ENCODE measurements around the gene ITSN1.
"Not testable (repeated sequence)": the region's sequence is repeated elsewhere in the genome, so short reads cannot be mapped to it uniquely, and the experiment has no call there.

Gene ITSN1

GRCh38 chr21:33844890-33845205 is 202.5 kb downstream of the ITSN1 start:
- DNase-seq, result no peak

DNA sequence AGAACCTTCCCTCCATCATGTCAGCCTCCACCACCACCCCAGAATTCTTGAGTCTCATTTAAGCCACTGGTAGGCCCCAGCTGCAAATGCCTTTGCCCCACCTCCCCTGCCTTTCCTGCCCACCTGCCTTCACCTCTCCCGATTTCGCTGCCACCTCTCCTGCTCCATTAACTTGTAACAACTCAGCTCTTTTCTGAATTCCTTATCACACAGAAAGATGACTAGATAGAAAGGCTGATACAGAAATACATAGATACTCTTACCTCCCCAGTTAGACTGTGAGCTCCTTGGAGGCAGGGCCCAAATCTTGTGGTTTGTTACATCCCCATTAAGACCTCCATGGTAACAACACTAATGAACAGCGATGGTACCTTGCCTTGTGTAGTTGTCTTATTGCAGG is 203.8 kb downstream of the ITSN1 start:
- DNase-seq, result no peak

DNA sequence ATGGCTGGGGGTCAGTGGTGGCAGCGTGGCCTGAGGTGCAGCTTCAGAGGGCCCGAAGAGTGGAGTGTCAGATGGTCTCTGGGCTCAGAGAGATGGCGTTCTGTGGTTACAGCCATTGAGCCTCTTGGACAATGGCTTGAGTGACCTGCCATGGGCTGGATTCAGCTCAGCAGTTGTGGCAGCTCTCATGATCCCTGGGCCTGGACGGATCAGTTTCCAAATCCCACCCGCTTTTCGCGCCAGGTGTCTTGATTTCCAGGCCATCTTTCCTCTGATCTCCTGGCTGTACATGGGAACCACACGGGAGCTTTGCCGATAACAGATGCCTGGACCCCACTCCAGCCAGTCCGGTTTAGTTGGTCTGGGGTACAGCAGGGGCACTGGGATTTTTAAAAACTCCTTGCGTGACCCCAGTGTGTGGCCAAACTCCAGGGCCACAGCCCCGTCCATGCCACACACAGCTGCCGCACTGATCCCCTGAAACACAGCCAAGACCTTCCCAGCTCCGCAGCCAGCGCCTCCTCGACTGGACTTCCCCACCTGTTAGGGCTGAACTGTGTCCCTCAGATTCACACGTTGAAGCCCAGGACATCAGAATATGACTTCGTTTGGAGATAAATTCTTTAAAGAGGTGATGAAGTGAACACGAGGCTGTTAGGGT is 205.4 kb downstream of the ITSN1 start:
- DNase-seq, result no peak

DNA sequence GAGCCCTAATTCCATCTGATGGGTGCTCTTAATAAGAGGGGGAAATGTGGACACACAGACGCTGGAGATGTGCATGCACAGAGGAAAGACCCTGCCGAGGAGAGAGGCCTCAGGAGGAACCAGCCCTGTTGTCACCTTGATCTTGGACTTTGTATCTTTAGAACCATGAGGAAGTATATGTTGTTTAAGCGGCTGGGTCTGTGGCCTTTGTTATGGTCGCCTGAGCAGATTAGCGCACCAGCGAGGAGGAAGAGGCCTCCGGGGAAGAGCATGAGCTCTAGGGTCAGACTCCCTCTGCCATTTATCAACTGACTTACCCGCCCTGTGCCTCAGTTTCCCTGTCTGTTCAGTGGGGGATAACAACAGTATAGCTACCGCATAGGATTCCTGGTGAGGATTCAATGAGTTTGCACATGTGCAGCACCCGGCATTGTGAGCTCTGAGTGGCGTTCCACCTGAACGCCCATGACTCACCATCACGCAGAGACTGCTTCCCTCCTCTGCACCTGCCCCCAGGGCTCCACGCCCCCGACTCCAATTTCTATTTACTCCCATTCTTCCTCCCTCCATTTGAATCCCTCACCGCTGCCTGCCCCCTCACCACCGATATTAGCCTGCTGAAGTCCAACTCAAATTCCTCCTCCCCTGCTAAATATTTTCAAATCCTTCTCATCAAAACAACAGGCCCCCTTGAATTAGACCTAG is 206.1 kb downstream of the ITSN1 start:
- no peak for DNase-seq

GRCh38 chr21:33849834-33850233 is 207.5 kb downstream of the ITSN1 start:
- no peak for DNase-seq

DNA sequence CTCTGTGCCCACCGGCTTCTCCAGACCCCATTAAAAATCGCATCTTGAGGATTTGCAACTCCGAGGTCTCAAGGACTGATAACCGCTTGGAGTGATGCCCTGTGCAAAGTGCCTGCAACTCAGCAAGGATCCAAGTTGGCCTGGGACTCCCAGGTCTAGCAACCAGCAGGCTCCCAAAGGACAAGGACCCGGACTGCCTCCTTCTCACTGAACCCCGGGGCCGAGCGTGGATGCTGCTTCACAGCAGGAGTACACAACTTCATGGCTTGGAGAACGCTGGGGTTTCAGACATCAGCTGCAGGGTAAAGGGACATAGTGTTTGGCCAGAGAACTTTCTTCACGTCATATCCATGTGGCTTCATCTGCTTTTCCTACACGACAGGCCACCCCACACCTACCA is 208.1 kb downstream of the ITSN1 start:
- no peak for DNase-seq

DNA sequence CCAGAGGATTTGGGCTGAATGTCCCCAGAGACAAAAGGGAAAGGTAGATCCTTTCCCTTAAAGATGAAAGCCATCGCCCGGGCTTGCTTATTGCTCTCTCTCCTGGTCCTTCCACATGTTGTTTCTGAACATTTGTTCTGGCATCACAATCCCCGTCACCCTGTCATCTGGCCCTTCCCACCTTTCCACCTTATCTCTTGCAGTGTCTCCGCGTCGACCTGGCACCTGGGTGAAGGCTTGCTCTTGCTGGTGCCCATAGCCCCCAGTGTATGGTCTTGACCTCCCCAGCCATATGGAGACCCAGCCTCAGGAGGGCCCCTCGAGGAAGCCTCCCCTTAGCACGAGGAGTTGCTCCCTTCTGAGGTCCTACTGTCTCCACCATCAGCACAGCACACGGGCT is 208.7 kb downstream of the ITSN1 start:
- DNase-seq, result no peak

DNA sequence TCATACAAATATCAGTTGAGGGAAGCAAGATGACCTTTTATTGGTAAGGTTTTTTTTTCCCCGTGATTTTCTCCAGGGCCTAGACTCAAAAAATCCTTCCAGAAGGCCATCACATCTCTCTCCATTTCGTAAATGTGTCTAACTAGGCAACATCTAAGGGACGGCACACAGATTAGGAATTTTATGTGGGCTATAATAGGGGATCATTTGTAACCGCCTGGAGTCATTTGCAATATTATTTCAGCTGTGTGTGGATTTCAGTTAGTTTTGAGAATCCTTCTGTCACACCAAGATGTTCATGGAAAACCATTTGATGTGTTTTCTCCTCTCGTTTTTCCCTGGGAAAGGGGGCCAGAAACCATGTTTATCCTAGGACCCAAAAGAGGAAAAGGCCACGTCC is 210.2 kb downstream of the ITSN1 start:
- no peak for DNase-seq

GRCh38 chr21:33854604-33855003 is 212.3 kb downstream of the ITSN1 start:
- no peak for DNase-seq

DNA sequence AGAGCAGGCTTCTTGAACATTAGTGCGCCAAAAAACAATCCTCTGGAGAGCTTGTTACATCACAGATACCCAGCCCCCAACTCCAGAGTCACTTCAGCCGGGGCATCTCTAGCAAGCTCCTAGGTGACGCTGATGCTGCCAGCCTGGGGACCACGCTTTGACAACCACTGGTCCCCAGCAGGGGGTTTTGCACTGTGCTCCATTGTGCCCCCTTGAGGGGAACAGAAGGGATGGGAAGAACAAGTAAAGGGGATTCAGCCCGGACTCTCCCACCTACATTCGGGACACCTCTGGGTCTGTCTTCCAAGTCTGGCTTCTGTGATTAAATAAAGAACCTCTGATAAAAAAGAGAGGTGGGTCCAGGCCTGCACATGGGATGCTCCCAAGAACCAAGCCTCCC is 212.9 kb downstream of the ITSN1 start:
- DNase-seq, result no peak

- DNase-seq, result no peak
These were observed 214.7 kb downstream of the ITSN1 start for GRCh38 chr21:33856893-33857527.

- DNase-seq, result no peak
These were observed 215.8 kb downstream of the ITSN1 start for GRCh38 chr21:33857846-33858666.

- DNase-seq, result no peak
These were observed 216.5 kb downstream of the ITSN1 start for GRCh38 chr21:33858667-33859372.

- DNase-seq, result no peak
These were observed 217.2 kb downstream of the ITSN1 start for GRCh38 chr21:33859373-33860102.

DNA sequence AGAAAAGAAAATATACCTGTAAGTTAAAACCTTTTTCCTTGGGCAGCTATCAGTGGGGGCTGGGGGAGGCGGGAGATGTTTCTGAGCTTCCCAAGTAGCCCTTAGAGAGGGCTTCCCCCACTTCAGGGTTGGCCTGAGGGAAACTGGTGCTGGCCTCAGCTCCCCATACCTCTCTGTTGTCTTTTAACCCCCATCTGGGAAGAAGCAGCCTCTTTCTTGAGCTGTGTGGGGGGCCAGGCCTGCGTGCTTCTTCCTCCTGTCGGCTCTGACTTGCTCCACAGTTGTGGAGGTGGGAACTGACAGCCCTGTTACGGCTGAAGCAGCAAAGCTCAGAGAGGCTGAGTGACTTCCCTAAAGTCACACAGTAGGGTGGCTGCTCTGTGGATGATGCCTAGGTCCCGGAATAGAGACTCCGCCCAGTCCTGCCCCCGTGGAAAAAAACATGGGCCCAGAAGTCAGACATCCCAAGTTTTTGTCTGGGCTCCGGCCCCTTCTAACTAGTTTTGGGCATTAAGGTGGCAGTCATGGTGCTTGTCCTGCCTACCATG is 218.1 kb downstream of the ITSN1 start:
- no peak for DNase-seq

GRCh38 chr21:33861125-33861524 is 218.8 kb downstream of the ITSN1 start:
- DNase-seq, result no peak

- not testable (repeated sequence) for DNase-seq
These were observed 220.9 kb downstream of the ITSN1 start for GRCh38 chr21:33863191-33863590.

DNA sequence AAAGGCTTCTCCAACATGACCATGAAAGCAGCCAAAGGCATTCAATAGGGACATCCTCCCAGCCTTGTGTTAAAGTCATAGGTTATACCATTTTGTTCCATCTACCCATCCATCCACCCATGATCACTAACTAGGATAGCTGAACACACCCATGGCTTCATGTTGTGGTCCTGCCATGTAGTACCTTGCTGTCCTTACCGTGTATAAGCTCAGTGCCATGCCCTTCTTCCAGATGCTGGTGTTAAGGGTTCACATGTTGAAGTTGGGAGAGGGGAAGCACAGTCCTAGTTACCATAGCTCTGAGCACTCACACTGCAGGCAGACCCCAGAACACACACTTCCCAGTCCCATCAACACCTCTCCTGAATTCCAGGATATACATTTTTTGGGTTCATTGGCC is 221.8 kb downstream of the ITSN1 start:
- no peak for DNase-seq

DNA sequence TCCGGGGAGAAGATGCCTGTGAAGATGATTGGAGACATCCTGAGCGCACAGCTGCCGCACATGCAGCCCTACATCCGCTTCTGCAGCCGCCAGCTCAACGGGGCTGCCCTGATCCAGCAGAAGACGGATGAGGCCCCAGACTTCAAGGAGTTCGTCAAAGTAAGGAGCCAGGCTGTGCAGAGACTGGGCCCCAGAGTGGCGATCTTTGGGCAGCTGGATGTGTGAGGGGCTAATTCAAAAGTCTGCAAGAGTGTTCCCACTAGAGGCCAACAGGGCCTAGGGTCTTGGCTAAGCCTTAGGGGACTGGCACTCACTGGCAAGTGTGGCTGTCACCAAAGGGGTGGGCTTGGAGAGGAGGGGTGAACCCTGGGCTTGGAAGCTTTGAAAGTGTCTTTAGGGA is 222.9 kb downstream of the ITSN1 start:
- DNase-seq, result no peak

- DNase-seq, result no peak
These were observed 223.8 kb downstream of the ITSN1 start for GRCh38 chr21:33865996-33866575.

GRCh38 chr21:33866826-33867225 is 224.5 kb downstream of the ITSN1 start:
- no peak for DNase-seq

- not testable (repeated sequence) for DNase-seq
These were observed 225.6 kb downstream of the ITSN1 start for GRCh38 chr21:33867868-33868267.

Data from activated CD4-positive, CD25-positive, alpha-beta regulatory T cell (primary cell).